Kidney glomerular epithelial cell (primary cell): Measurements from ENCODE around the gene CAAP1.
"Not testable (repeated sequence)": the region's sequence is repeated elsewhere in the genome, so short reads cannot be mapped to it uniquely, and the experiment has no call there.

Source experiments
- DNase-seq: peaks from one replicate; lab custom pipeline; 2025; lab: John Stamatoyannopoulos, UW

CAAP1 gene

GRCh38 chr9:26892251-26893029 is at the start of gene CAAP1:
Gene CAAP1 (minus strand): TSS chr9:26892802. CDS start chr9:26892715, 87 bp downstream.
- DNase-seq = peak; percentile 80

DNA sequence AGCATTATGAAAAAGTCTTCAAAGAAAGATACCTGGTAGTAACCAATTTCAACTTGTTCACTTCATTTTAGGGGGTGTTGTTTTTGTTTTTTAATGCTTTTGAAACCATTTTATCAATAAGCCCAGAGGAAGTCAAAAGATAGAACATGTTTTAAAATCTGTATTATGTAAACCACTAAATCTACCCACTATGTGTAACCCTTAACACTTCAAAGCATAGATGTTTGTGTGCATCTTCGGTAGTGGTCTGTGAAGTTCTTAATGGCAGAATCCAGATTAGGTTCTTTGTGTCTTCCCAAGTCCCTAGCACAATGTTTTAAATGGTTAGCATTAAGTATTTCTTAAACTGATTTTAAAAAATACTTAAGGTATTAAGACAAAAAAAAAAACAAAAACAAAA is 48.2 kb upstream of the CAAP1 start:
- DNase-seq = no peak

- no peak for DNase-seq
These were observed 47.5 kb upstream of the CAAP1 start for GRCh38 chr9:26939955-26940711.

- DNase-seq = no peak
These were observed 45.3 kb upstream of the CAAP1 start for GRCh38 chr9:26937816-26938371.

- DNase-seq = no peak
These were observed 43.2 kb upstream of the CAAP1 start for GRCh38 chr9:26935847-26936246.

- DNase-seq = no peak
These were observed 36.4 kb upstream of the CAAP1 start for GRCh38 chr9:26928902-26929495.

GRCh38 chr9:26925609-26926008 is 33.0 kb upstream of the CAAP1 start:
- no peak for DNase-seq

- no peak for DNase-seq
These were observed 27.1 kb upstream of the CAAP1 start for GRCh38 chr9:26919698-26920097.

DNA sequence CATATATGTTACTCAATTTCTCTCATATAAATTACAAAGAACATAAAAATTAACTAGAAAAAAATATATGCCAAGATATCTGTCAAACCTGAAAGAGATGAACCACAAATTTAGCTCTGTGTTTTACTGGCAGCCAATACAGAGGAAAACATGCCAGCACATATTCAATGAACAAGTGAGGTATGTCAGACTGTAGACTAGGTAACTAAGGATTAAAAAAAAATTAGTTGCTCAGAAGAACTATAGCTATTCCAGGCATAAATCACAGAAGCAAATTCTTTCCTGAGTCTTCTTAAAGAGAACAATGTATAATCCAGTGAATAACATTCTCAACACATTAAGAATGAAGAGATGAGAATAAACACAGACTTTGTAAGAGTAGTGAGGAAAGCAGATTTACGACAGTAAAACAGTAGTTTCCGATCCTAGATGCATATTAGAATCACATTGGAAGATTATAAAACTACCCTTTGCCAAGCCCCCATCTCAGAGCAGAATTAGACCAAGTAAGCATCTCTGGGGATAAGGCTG is 20.6 kb upstream of the CAAP1 start:
- no peak for DNase-seq

GRCh38 chr9:26904671-26905070 is 12.1 kb upstream of the CAAP1 start:
- DNase-seq = no peak

GRCh38 chr9:26904070-26904469 is 11.5 kb upstream of the CAAP1 start:
- DNase-seq = no peak

DNA sequence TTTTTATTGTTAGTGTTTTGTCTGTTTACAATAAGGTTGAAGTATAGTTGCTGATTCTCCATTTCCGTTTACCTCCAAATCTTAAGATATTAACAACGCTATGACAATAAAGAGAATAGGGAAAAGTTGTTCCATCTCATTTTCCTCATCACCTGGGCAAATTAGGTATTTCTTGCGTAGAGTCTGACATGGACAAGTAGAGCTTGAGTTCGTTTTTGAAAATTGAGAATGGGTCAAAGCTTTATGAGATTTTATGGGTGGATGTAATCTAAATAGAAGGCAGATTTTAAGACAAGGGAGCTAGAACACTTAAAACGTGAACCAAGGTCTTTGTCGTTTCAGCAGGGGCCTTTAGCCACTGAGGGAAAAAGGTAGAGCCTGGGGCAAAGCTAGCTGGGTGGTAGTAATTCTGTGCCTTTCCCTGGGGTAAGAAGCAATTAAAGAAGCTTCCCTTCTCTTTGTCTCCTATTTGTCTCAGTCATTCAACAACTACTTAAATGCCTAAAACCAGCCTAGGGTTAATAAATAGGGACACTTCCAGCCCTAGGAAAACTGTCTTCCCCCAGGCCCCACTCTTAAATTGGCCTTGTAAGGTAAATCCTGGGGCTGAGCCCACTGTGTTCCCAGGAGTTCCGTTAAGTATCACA is 551 bp upstream of the CAAP1 start:
- no peak for DNase-seq

DNA sequence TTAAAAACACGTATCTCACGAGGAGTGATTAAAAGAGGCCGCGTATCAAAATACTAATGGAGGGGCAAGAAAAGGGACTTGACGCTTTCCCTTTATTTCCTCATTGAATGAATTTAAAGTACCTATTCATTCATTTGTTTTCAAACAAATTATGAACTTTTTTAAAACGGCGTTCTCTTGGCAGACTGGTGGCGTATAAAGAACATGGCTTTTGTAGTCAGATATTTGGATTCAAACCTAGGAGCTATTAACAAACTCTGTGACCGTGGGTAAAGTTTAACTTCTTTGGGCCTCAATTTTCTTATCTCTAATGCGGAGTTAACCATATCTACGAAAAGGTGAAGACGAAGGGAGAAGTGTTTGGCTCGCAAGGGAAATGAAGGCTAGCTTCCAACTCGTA is 876 bp downstream of the CAAP1 start:
- no peak for DNase-seq

GRCh38 chr9:26888271-26888670 is 4.3 kb downstream of the CAAP1 start:
- DNase-seq = peak; percentile 6

DNA sequence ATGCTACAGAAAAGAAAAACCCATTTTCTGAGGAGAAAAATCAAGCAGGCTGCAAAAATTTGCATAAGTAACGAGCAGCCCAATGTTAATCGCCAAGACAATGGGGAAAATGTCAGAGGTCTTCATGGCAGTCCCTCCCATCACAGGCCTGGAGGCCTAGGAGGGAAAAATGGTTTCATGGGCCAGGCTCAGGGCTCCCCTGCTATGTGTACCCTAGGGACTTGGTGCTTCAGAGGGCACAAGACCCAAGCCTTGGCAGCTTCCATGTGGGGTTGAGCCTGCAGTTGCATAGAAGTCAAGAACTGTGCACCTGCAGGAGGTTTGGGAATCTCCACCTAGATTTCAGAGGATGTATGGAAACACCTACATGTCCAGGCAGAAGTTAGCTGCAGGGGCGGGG is 10.4 kb downstream of the CAAP1 start:
- DNase-seq = no peak

DNA sequence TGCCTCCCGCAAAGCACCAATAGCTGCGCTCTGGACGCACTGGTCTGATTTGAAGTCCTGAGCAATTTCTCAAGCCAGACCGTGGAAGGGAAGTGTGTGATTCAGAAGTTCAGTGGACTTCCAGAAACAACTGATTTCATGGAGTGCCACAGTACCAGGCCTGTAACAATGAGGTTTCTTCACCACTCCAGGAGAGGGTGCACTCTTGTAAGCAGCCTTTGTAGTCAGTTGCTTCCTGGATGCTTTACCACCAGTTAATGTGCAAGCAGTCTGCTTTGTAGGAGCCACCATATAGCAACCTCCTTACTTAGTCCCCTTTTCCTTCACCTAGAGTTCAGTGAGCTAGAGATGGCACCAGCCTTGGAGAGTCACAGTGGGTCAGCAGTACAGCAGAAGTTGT is 12.3 kb downstream of the CAAP1 start:
- DNase-seq = no peak

GRCh38 chr9:26875155-26875554 is 17.4 kb downstream of the CAAP1 start:
- DNase-seq = not testable (repeated sequence)

- peak; percentile 56 for DNase-seq
These were observed 22.3 kb downstream of the CAAP1 start for GRCh38 chr9:26870292-26870691.

DNA sequence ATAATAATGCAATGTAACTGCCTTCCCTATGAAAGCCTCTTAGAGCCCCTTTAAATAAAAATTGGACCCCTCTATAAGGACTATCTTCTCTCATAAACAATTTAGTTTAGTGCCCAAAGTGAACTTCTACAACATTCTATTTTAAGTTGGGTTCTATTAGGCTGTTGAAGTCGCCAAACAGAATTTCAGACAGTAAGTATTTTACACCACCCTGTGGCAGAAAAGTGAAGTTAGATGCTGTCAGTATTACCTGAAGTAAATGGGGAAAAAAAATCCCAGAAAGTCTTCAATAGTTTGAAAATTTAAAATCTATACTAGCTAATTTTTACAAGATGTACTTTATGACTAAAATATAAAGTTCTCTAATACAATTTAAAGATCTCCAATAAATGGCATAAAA is 29.5 kb downstream of the CAAP1 start:
- DNase-seq = no peak

GRCh38 chr9:26856413-26857032 is 36.1 kb downstream of the CAAP1 start:
- DNase-seq = peak; percentile 34

GRCh38 chr9:26850995-26851394 is 41.6 kb downstream of the CAAP1 start:
- no peak for DNase-seq
